Measurements from ENCODE around the gene AJUBA.

The AJUBA gene

GRCh38 chr14:22923746-22924145 lies 58.6 kb downstream of the AJUBA start:
- TF ChIP-seq GATA1 (IDR thresholded peaks at IDR 0.05; ENCODE audit: low read depth, low read length) (no peak), POLR2A (IDR thresholded peaks at IDR 0.05; ENCODE audit: low read length) (no peak)
- DNase-seq = no peak

GRCh38 chr14:22922294-22922693 lies 60.1 kb downstream of the AJUBA start:
- TF ChIP-seq POLR2A (IDR thresholded peaks at IDR 0.05; ENCODE audit: low read length) (no peak), GATA1 (IDR thresholded peaks at IDR 0.05; ENCODE audit: low read depth, low read length) (no peak)
- DNase-seq = no peak

Measured in erythroblast (primary cell).